ENCODE results near the gene FCSK.

The FCSK gene

GRCh38 chr16:70481929-70482536, 27.6 kb downstream of the FCSK start:
- Histone ChIP-seq H4K20me1 (ENCODE audit: control insufficient read depth, insufficient read depth, low read depth, low read length) (no peaks in the 10 kb centered on the region), H3F3A (ENCODE audit: control insufficient read depth, insufficient read depth) (peaks cover 13% of the 10 kb centered on the region), H3K79me2 (ENCODE audit: control insufficient read depth, low read length) (no peaks in the 10 kb centered on the region), H3K9me2 (replicated peaks; ENCODE audit: control insufficient read depth, low read length) (no peaks in the 10 kb centered on the region), H3K4me3 (ENCODE audit: low read length) (no peak overlapping the region), H3K4me1 (ENCODE audit: control insufficient read depth, low read length) (peaks cover 61% of the 10 kb centered on the region), H3K9me3 (ENCODE audit: control insufficient read depth, insufficient read depth, low read length) (no peaks in the 10 kb centered on the region), H3K27me3 (ENCODE audit: control insufficient read depth, low read length) (no peaks in the 10 kb centered on the region), H3K27ac (ENCODE audit: low read depth, low read length) (peak overlapping the region; percentile 22; the same call in 1 of the 2 replicates), H3K36me3 (ENCODE audit: control insufficient read depth, low read length) (peaks cover 53% of the 10 kb centered on the region), H3K4me2 (ENCODE audit: low read length) (no peak overlapping the region)
- TF ChIP-seq EZH2phosphoT487 (IDR thresholded peaks at IDR 0.05; ENCODE audit: borderline replicate concordance, low read length): no peak
- no peak for TF ChIP-seq CTCF (IDR thresholded peaks at IDR 0.05; ENCODE audit: low read depth, low read length, poor library complexity, severe bottlenecking)

- TF ChIP-seq CTCF (IDR thresholded peaks at IDR 0.05; ENCODE audit: low read depth, low read length, poor library complexity, severe bottlenecking): no peak
- Histone ChIP-seq H3K4me1 (ENCODE audit: control insufficient read depth, low read length) (peaks cover 61% of the 10 kb centered on the region), H3K4me3 (ENCODE audit: low read length) (no peak overlapping the region), H3K27ac (ENCODE audit: low read depth, low read length) (peak overlapping the region; percentile 92), H3K9me3 (ENCODE audit: control insufficient read depth, insufficient read depth, low read length) (no peaks in the 10 kb centered on the region), H3K79me2 (ENCODE audit: control insufficient read depth, low read length) (no peaks in the 10 kb centered on the region), H3K9me2 (replicated peaks; ENCODE audit: control insufficient read depth, low read length) (no peaks in the 10 kb centered on the region), H3K27me3 (ENCODE audit: control insufficient read depth, low read length) (no peaks in the 10 kb centered on the region), H3K4me2 (ENCODE audit: low read length) (no peak overlapping the region), H4K20me1 (ENCODE audit: control insufficient read depth, insufficient read depth, low read depth, low read length) (no peaks in the 10 kb centered on the region), H3F3A (ENCODE audit: control insufficient read depth, insufficient read depth) (peaks cover 13% of the 10 kb centered on the region), H3K36me3 (ENCODE audit: control insufficient read depth, low read length) (peaks cover 53% of the 10 kb centered on the region)
Observed at GRCh38 chr16:70482624-70483023, 28.2 kb downstream of the FCSK start.

GRCh38 chr16:70483426-70483825, 29.0 kb downstream of the FCSK start:
- Histone ChIP-seq H3K4me2 (ENCODE audit: low read length) (peak overlapping the region; percentile 61), H3K9me3 (ENCODE audit: control insufficient read depth, insufficient read depth, low read length) (no peaks in the 10 kb centered on the region), H4K20me1 (ENCODE audit: control insufficient read depth, insufficient read depth, low read depth, low read length) (no peaks in the 10 kb centered on the region), H3K4me3 (ENCODE audit: low read length) (peak overlapping the region; percentile 41), H3K36me3 (ENCODE audit: control insufficient read depth, low read length) (peaks cover 48% of the 10 kb centered on the region), H3K27ac (ENCODE audit: low read depth, low read length) (peak overlapping the region; percentile 92), H3F3A (ENCODE audit: control insufficient read depth, insufficient read depth) (peaks cover 13% of the 10 kb centered on the region), H3K79me2 (ENCODE audit: control insufficient read depth, low read length) (no peaks in the 10 kb centered on the region), H3K9me2 (replicated peaks; ENCODE audit: control insufficient read depth, low read length) (no peaks in the 10 kb centered on the region), H3K27me3 (ENCODE audit: control insufficient read depth, low read length) (no peaks in the 10 kb centered on the region), H3K4me1 (ENCODE audit: control insufficient read depth, low read length) (peaks cover 61% of the 10 kb centered on the region)
- TF ChIP-seq EZH2phosphoT487 (IDR thresholded peaks at IDR 0.05; ENCODE audit: borderline replicate concordance, low read length) (no peak), CTCF (IDR thresholded peaks at IDR 0.05; ENCODE audit: low read depth, low read length, poor library complexity, severe bottlenecking) (no peak)
